HepG2 (cell line): ENCODE results near the gene TRPT1. TPM values are rescaled to one million over a fixed set of nuclear protein-coding genes. Genes with fewer than 3 reads are reported as not detected.

Experiments
- AKAP8 ChIP-seq: sonication (generic); formaldehyde crosslinking; IDR thresholded peaks from 2 replicates; pipeline ENCODE4 v1.5.1; 2020; ENCODE audit warnings: mild to moderate bottlenecking, missing genetic modification reagents
- ARHGAP35 ChIP-seq: sonication (generic); formaldehyde crosslinking; IDR thresholded peaks from 2 replicates; pipeline ENCODE4 v1.9.0; 2022; ENCODE audit warnings: mild to moderate bottlenecking, inconsistent platforms, moderate library complexity, missing genetic modification reagents, borderline replicate concordance
- EED ChIP-seq: sonication (generic); formaldehyde crosslinking; IDR thresholded peaks from 2 replicates; pipeline ENCODE4 v1.5.0; 2020; ENCODE audit warnings: mild to moderate bottlenecking, missing genetic modification reagents
- GTF2F1 ChIP-seq: fragments of 150-350 bp; IDR thresholded peaks from 2 replicates; pipeline ENCODE4 v1.6.1; 2014; ENCODE audit warnings: low read length
- HNF4G ChIP-seq, 2 experiments: sonication (generic) in 1 of 2; formaldehyde crosslinking in 1 of 2; IDR thresholded peaks; 2 replicates each; pipeline versions ENCODE4 v1.4.0 to v1.6.1; 2011 to 2020; ENCODE audit warnings: borderline replicate concordance in 2 of 2, low read depth in 2 of 2, mild to moderate bottlenecking in 2 of 2, low read length in 1 of 2, missing genetic modification reagents in 1 of 2, moderate library complexity in 1 of 2
- KAT8 ChIP-seq: IDR thresholded peaks from 2 replicates; pipeline ENCODE4 v1.6.1; 2016; ENCODE audit warnings: missing genetic modification reagents, missing compliant biosample characterization
- NCOR1 ChIP-seq: fragments of 200-600 bp; sonication (generic); IDR thresholded peaks from 2 replicates; pipeline ENCODE4 v1.7.0; 2017; ENCODE audit warnings: antibody characterized with exemption, low read length, borderline replicate concordance
- PITX1 ChIP-seq: sonication (generic); formaldehyde crosslinking; IDR thresholded peaks from 2 replicates; pipeline ENCODE4 v1.5.1; 2020; ENCODE audit warnings: mild to moderate bottlenecking, missing genetic modification reagents
- RAD21 ChIP-seq: fragments of 450-650 bp; formaldehyde crosslinking; IDR thresholded peaks from 2 replicates; pipeline ENCODE4 v1.5.0; 2020; ENCODE audit warnings: mild to moderate bottlenecking
- RARA ChIP-seq: IDR thresholded peaks from 2 replicates; pipeline ENCODE4 v1.6.1; 2016; ENCODE audit warnings: missing genetic modification reagents, missing compliant biosample characterization
- SIN3A ChIP-seq: IDR thresholded peaks from 2 replicates; pipeline ENCODE4 v1.6.1; 2011; ENCODE audit warnings: low read depth, mild to moderate bottlenecking, control low read depth, low read length, borderline replicate concordance
- SOX13 ChIP-seq, 3 experiments: fragments of 450-650 bp in 1 of 3; sonication (generic) in 1 of 3; formaldehyde crosslinking in 1 of 3; IDR thresholded peaks in 2 of 3; conservative IDR thresholded peaks in 1 of 3; 2 replicates each; pipeline versions ENCODE4 v1.5.0 to v1.6.1; 2016 to 2020; ENCODE audit warnings: antibody characterized with exemption in 1 of 3, mild to moderate bottlenecking in 1 of 3, missing compliant biosample characterization in 1 of 3, missing genetic modification reagents in 1 of 3, moderate library complexity in 1 of 3
- TCF12 ChIP-seq, 2 experiments: fragments of 450-650 bp in 1 of 2; sonication (generic) in 1 of 2; formaldehyde crosslinking in 1 of 2; IDR thresholded peaks; 2 replicates each; pipeline versions ENCODE4 v1.6.1 to v1.8.0; 2017 to 2022; ENCODE audit warnings: antibody characterized with exemption in 1 of 2, mild to moderate bottlenecking in 1 of 2, missing genetic modification reagents in 1 of 2, moderate library complexity in 1 of 2
- TSC22D2 ChIP-seq: sonication (generic); formaldehyde crosslinking; IDR thresholded peaks from 2 replicates; pipeline ENCODE4 v1.5.1; 2020; ENCODE audit warnings: missing genetic modification reagents, mild to moderate bottlenecking, borderline replicate concordance
- YEATS2 ChIP-seq: sonication (generic); formaldehyde crosslinking; IDR thresholded peaks from 2 replicates; pipeline ENCODE4 v1.4.0; 2020; ENCODE audit warnings: missing genetic modification reagents, borderline replicate concordance
- ZNF143 ChIP-seq: sonication (generic); formaldehyde crosslinking; IDR thresholded peaks from 2 replicates; pipeline ENCODE4 v1.4.0; 2020; ENCODE audit warnings: missing genetic modification reagents
- ZNF335 ChIP-seq: sonication (generic); formaldehyde crosslinking; IDR thresholded peaks from 2 replicates; pipeline ENCODE4 v1.4.0; 2020; ENCODE audit warnings: missing genetic modification reagents
- ZNF432 ChIP-seq: sonication (generic); formaldehyde crosslinking; IDR thresholded peaks from 2 replicates; pipeline ENCODE4 v1.5.0; 2020; ENCODE audit warnings: missing genetic modification reagents, mild to moderate bottlenecking, borderline replicate concordance
- ZNF451 ChIP-seq: sonication (generic); formaldehyde crosslinking; IDR thresholded peaks from 2 replicates; pipeline ENCODE4 v1.5.0; 2020; ENCODE audit warnings: mild to moderate bottlenecking, missing genetic modification reagents
- ZNF556 ChIP-seq: sonication (generic); formaldehyde crosslinking; IDR thresholded peaks from 2 replicates; pipeline ENCODE4 v1.4.0; 2020; ENCODE audit warnings: mild to moderate bottlenecking, missing genetic modification reagents, borderline replicate concordance
- ZNF782 ChIP-seq: sonication (generic); formaldehyde crosslinking; IDR thresholded peaks from 2 replicates; pipeline ENCODE4 v1.4.0; 2020; ENCODE audit warnings: missing genetic modification reagents, mild to moderate bottlenecking, borderline replicate concordance
- ZSCAN22 ChIP-seq: sonication (generic); formaldehyde crosslinking; IDR thresholded peaks from 2 replicates; pipeline ENCODE4 v1.4.0; 2020; ENCODE audit warnings: mild to moderate bottlenecking, missing genetic modification reagents
- polyA plus RNA-seq, 8 experiments: library from polyadenylated mRNA; depleted of rRNA in 3 of 8; stranded (reverse) in 7 of 8; unstranded in 1 of 8; fragments of >200 nt; fragmentation: Illumina TruSeq in 4 of 8; extraction: Trizol in 4 of 8; gene quantifications; 2 replicates each; pipeline versions ENCODE4 v1.2.1 to v1.2.3, GENCODE V29; 2011 to 2016; ENCODE audit warnings: low read depth in 4 of 8, missing spikeins in 1 of 8, mixed read lengths in 1 of 8; ENCODE audit not compliant: insufficient read depth in 1 of 8
- total RNA-seq, 5 experiments: library from RNA; depleted of rRNA; stranded (reverse); fragments of >200 nt; fragmentation: Illumina TruSeq; extraction: Trizol; gene quantifications; 2 replicates each; pipeline ENCODE4 v1.2.3, GENCODE V29; 2016; ENCODE audit warnings: low read depth in 1 of 5
- TF ChIP-seq, protein P1 (sequence below): sonication (generic); formaldehyde crosslinking; IDR thresholded peaks from 2 replicates; pipeline ENCODE4 v1.4.0; 2020; ENCODE audit warnings: missing genetic modification reagents

Gene TRPT1
- total and polyA plus RNA-seq, 2 of the 13 experiments (the other 11 are each of a cell fraction or from before 2014, with no cell fraction given) = 24.8 to 40.7 TPM

DNA sequence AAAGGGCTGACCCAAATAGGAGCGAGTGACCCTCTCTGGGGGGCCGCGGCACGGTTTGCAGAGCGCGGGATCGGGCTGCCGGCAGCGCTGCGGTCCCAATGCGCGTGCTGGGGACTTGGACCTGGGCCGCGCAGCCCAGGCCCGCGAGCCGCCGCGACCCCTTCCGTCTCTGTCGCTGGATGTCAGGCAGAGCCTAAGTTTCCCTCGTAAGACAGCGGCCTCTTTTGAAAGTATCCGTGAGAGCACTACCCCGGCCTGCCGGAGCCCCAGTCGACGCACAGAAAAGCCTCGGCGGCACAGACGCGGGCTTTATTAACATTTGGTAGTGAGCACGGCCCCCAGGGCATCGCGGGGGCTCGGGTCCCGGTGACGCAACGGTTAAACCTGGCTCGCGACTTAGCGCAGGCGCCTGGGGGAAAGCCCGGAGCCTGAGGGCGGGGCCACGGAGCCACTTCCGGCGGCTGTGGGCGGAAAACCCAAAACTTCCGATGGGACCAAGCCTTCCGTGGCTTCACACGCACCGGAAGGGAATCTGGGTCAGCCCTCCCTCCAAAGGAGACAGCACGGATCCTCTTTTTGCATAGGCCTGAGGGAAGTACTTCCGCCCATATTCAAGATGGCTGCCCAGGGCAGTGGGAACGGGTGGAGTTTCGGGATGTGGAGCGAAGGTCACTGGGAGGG lies 43.7 kb upstream of the TRPT1 start (continued):
- peak; percentile 11; the same call in 1 of the 2 replicates for TF ChIP-seq TSC22D2
- peak; percentile 97 for TF ChIP-seq KAT8
- peak; percentile 78; the same call in 1 of the 2 replicates for TF ChIP-seq ZNF335 (CRISPR knock-in tag)
- TF ChIP-seq RAD21 (CRISPR knock-in tag) = peak; percentile 21; the same call in 1 of the 2 replicates
- peak; percentile 92; the same call in 1 of the 2 replicates for TF ChIP-seq YEATS2
- 0 out of 2 replicates have a peak, but pooled peaks have one; percentile 29 for TF ChIP-seq ARHGAP35 (CRISPR knock-in tag)
- no peak for TF ChIP-seq GTF2F1
- TF ChIP-seq ZNF451 = no peak; the same call in 1 of the 2 replicates
- TF ChIP-seq NCOR1 = peak; percentile 67; the same call in 1 of the 2 replicates
- no peak for TF ChIP-seq ZSCAN22
- TF ChIP-seq ZNF143 = peak; percentile 90
- no peak for TF ChIP-seq ZNF556 (CRISPR knock-in tag)
- TF ChIP-seq SIN3A = peak; percentile 83; the same call in 1 of the 2 replicates
- TF ChIP-seq RARA (CRISPR knock-in tag) = peak; percentile 48; the same call in 1 of the 2 replicates
- TF ChIP-seq HNF4G (IDR thresholded peaks at IDR 0.05; ENCODE audit: borderline replicate concordance, low read depth, low read length) = peak; percentile 75
- no peak for TF ChIP-seq HNF4G (CRISPR knock-in tag; IDR thresholded peaks at IDR 0.05; ENCODE audit: borderline replicate concordance, low read depth)
- no peak for TF ChIP-seq ZNF432
- TF ChIP-seq, protein P1, sequence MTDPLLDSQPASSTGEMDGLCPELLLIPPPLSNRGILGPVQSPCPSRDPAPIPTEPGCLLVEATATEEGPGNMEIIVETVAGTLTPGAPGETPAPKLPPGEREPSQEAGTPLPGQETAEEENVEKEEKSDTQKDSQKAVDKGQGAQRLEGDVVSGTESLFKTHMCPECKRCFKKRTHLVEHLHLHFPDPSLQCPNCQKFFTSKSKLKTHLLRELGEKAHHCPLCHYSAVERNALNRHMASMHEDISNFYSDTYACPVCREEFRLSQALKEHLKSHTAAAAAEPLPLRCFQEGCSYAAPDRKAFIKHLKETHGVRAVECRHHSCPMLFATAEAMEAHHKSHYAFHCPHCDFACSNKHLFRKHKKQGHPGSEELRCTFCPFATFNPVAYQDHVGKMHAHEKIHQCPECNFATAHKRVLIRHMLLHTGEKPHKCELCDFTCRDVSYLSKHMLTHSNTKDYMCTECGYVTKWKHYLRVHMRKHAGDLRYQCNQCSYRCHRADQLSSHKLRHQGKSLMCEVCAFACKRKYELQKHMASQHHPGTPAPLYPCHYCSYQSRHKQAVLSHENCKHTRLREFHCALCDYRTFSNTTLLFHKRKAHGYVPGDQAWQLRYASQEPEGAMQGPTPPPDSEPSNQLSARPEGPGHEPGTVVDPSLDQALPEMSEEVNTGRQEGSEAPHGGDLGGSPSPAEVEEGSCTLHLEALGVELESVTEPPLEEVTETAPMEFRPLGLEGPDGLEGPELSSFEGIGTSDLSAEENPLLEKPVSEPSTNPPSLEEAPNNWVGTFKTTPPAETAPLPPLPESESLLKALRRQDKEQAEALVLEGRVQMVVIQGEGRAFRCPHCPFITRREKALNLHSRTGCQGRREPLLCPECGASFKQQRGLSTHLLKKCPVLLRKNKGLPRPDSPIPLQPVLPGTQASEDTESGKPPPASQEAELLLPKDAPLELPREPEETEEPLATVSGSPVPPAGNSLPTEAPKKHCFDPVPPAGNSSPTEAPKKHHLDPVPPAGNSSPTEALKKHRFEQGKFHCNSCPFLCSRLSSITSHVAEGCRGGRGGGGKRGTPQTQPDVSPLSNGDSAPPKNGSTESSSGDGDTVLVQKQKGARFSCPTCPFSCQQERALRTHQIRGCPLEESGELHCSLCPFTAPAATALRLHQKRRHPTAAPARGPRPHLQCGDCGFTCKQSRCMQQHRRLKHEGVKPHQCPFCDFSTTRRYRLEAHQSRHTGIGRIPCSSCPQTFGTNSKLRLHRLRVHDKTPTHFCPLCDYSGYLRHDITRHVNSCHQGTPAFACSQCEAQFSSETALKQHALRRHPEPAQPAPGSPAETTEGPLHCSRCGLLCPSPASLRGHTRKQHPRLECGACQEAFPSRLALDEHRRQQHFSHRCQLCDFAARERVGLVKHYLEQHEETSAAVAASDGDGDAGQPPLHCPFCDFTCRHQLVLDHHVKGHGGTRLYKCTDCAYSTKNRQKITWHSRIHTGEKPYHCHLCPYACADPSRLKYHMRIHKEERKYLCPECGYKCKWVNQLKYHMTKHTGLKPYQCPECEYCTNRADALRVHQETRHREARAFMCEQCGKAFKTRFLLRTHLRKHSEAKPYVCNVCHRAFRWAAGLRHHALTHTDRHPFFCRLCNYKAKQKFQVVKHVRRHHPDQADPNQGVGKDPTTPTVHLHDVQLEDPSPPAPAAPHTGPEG = peak; percentile 21; the same call in 1 of the 2 replicates
- peak; percentile 43; the same call in 1 of the 2 replicates for TF ChIP-seq ZNF782 (CRISPR knock-in tag)
- TF ChIP-seq AKAP8 = peak; percentile 54; the same call in 1 of the 2 replicates
- no peak for TF ChIP-seq EED
- no peak for TF ChIP-seq TCF12 (IDR thresholded peaks at IDR 0.05)
- no peak for TF ChIP-seq TCF12 (CRISPR knock-in tag; IDR thresholded peaks at IDR 0.05)
- peak; percentile 41; the same call in 1 of the 2 replicates for TF ChIP-seq PITX1 (CRISPR knock-in tag)
- no peak for TF ChIP-seq SOX13 (IDR thresholded peaks at IDR 0.05)
- peak in 1 of 2 experiments; percentile 33; a peak in 2 of 4 replicates for TF ChIP-seq SOX13 (CRISPR knock-in tag; conservative IDR thresholded peaks at IDR 0.05 in 1 of 2, IDR thresholded peaks at IDR 0.05 in 1 of 2)
